MM.1S (cell line): ENCODE measurements around the gene DTX4.

ENCODE experiments used
- DNase-seq: peaks from one replicate; pipeline ENCODE4 v3.0.0-alpha.2; 2015
- H2AFZ ChIP-seq: fragments of 300-600 bp; sonication (generic); 2 replicates; pipeline ENCODE4 v1.6.0; 2016; ENCODE audit warnings: antibody characterized with exemption, low read length
- H3F3A ChIP-seq: fragments of 300-600 bp; sonication (generic); 2 replicates; pipeline ENCODE4 v1.6.1; 2016; ENCODE audit warnings: mild to moderate bottlenecking, antibody characterized with exemption, low read length, moderate library complexity, mixed read lengths; ENCODE audit not compliant: insufficient read depth
- H3K27ac ChIP-seq: fragments of 300-600 bp; sonication (generic); 2 replicates; pipeline ENCODE4 v1.5.1; 2016; ENCODE audit warnings: mild to moderate bottlenecking, low read length
- H3K27me3 ChIP-seq: fragments of 300-600 bp; sonication (generic); replicated peaks from 2 replicates; pipeline ENCODE4 v1.6.0; 2016; ENCODE audit warnings: low read length; ENCODE audit not compliant: insufficient read depth
- H3K36me3 ChIP-seq: fragments of 300-600 bp; sonication (generic); replicated peaks from 2 replicates; pipeline ENCODE4 v1.6.1; 2016; ENCODE audit warnings: mild to moderate bottlenecking, low read length, mixed read lengths; ENCODE audit not compliant: insufficient read depth
- H3K4me1 ChIP-seq: fragments of 300-600 bp; sonication (generic); 2 replicates; pipeline ENCODE4 v1.6.1; 2016; ENCODE audit warnings: low read length, mixed read lengths
- H3K4me2 ChIP-seq: fragments of 300-600 bp; sonication (generic); 2 replicates; pipeline ENCODE4 v1.6.0; 2016; ENCODE audit warnings: low read depth, low read length
- H3K4me3 ChIP-seq: fragments of 300-600 bp; sonication (generic); 2 replicates; pipeline ENCODE4 v1.5.1; 2016; ENCODE audit warnings: low read length, mixed read lengths
- H3K79me2 ChIP-seq: fragments of 300-600 bp; sonication (generic); 2 replicates; pipeline ENCODE4 v1.6.1; 2016; ENCODE audit warnings: mixed run types, low read length, mixed read lengths
- H3K9ac ChIP-seq: fragments of 300-600 bp; sonication (generic); 2 replicates; pipeline ENCODE4 v1.6.1; 2016; ENCODE audit warnings: low read length, mixed read lengths
- H3K9me2 ChIP-seq: fragments of 300-600 bp; sonication (generic); replicated peaks from 2 replicates; pipeline ENCODE4 v1.6.1; 2016; ENCODE audit warnings: mild to moderate bottlenecking, low read length, mixed read lengths; ENCODE audit not compliant: insufficient read depth
- H3K9me3 ChIP-seq: fragments of 300-600 bp; sonication (generic); replicated peaks from 2 replicates; pipeline ENCODE4 v1.6.1; 2016; ENCODE audit warnings: mild to moderate bottlenecking, low read length, mixed read lengths; ENCODE audit not compliant: insufficient read depth
- H4K20me1 ChIP-seq: fragments of 300-600 bp; sonication (generic); 2 replicates; pipeline ENCODE4 v1.6.1; 2016; ENCODE audit warnings: mild to moderate bottlenecking, low read length, moderate library complexity, mixed read lengths; ENCODE audit not compliant: insufficient read depth
- EZH2 ChIP-seq: fragments of 300-600 bp; sonication (generic); optimal IDR thresholded peaks from 2 replicates; pipeline ENCODE3; 2017; ENCODE audit warnings: low read depth, mild to moderate bottlenecking, antibody characterized with exemption, low read length, mixed read lengths
- EZH2phosphoT487 ChIP-seq: fragments of 300-600 bp; sonication (generic); IDR thresholded peaks from 2 replicates; pipeline ENCODE4 v1.6.1; 2018; ENCODE audit warnings: antibody characterized with exemption, low read length
- TF ChIP-seq, protein P1 (sequence below): fragments of 300-600 bp; sonication (generic); IDR thresholded peaks from 2 replicates; pipeline ENCODE4 v1.5.1; 2016; ENCODE audit warnings: antibody characterized with exemption, low read length, mixed read lengths

DTX4 gene

DNA sequence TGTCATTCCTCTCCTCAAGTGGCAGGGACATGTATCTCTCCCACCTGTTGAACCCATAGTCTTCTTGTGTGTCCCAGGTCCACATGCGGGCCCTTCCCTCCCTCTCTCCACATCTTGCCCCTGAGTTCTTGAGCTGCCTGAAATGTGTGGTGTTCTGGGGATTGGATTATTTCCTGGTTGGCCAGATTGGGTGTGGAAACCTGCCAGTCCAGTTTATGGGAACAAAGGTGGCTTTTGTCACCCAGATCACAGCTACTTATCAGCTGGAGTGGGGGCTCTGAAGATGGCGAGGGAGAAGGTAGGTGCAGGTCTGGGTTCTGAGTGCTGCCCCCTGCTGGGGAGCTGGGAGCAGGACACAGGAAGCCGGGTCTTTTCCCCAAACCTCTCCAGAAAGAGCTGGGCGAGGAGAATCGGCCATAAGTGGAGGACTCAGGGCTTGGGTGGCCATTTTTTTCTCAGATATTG, 14.2 kb downstream of the DTX4 start:
- Histone ChIP-seq H3K4me3 (no peak overlapping the region), H3K27ac (no peak overlapping the region), H3K27me3 (no peaks in the 10 kb centered on the region), H3F3A (no peaks in the 10 kb centered on the region), H3K9me3 (no peaks in the 10 kb centered on the region), H3K36me3 (no peaks in the 10 kb centered on the region), H3K4me2 (no peak overlapping the region), H3K4me1 (no peaks in the 10 kb centered on the region), H2AFZ (no peak overlapping the region), H3K79me2 (no peaks in the 10 kb centered on the region), H4K20me1 (no peaks in the 10 kb centered on the region), H3K9ac (no peak overlapping the region), H3K9me2 (no peaks in the 10 kb centered on the region)
- DNase-seq: no peak
- no peak for TF ChIP-seq EZH2
- TF ChIP-seq, protein P1, sequence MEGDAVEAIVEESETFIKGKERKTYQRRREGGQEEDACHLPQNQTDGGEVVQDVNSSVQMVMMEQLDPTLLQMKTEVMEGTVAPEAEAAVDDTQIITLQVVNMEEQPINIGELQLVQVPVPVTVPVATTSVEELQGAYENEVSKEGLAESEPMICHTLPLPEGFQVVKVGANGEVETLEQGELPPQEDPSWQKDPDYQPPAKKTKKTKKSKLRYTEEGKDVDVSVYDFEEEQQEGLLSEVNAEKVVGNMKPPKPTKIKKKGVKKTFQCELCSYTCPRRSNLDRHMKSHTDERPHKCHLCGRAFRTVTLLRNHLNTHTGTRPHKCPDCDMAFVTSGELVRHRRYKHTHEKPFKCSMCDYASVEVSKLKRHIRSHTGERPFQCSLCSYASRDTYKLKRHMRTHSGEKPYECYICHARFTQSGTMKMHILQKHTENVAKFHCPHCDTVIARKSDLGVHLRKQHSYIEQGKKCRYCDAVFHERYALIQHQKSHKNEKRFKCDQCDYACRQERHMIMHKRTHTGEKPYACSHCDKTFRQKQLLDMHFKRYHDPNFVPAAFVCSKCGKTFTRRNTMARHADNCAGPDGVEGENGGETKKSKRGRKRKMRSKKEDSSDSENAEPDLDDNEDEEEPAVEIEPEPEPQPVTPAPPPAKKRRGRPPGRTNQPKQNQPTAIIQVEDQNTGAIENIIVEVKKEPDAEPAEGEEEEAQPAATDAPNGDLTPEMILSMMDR: peak; percentile 56

DNA sequence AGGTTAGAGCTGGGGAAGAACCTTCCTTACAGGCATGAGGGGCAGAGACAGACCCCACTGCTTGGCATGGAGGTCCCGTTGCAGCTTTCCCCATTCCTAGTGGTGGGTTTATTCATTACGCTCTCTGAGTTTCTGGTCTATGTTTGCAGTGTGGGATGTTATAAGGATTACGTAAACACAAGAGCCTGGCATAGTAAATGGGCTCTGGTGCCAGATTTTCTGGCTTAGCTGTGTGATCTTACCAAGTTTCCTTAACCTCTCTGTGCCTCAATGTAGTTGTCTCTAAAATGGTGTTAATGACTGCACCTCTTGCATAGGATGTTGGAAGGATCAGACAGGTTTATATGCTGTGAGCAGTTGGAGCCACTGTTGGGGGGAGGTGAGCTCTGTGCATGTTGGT, 15.1 kb downstream of the DTX4 start:
- H3F3A ChIP-seq: no peaks in the 10 kb centered on the region
- H3K9me3 ChIP-seq: no peaks in the 10 kb centered on the region
- no peaks in the 10 kb centered on the region for H3K27me3 ChIP-seq
- H3K4me3 ChIP-seq: no peak overlapping the region
- H3K9me2 ChIP-seq: no peaks in the 10 kb centered on the region
- TF ChIP-seq, protein P1: no peak
- no peak for TF ChIP-seq EZH2
- TF ChIP-seq EZH2phosphoT487: no peak
- no peak overlapping the region for H3K9ac ChIP-seq
- H3K4me2 ChIP-seq: no peak overlapping the region
- H3K27ac ChIP-seq: no peak overlapping the region
- H3K36me3 ChIP-seq: no peaks in the 10 kb centered on the region
- H4K20me1 ChIP-seq: no peaks in the 10 kb centered on the region
- H2AFZ ChIP-seq: no peak overlapping the region
- no peak for DNase-seq
- no peaks in the 10 kb centered on the region for H3K79me2 ChIP-seq
- H3K4me1 ChIP-seq: no peaks in the 10 kb centered on the region

DNA sequence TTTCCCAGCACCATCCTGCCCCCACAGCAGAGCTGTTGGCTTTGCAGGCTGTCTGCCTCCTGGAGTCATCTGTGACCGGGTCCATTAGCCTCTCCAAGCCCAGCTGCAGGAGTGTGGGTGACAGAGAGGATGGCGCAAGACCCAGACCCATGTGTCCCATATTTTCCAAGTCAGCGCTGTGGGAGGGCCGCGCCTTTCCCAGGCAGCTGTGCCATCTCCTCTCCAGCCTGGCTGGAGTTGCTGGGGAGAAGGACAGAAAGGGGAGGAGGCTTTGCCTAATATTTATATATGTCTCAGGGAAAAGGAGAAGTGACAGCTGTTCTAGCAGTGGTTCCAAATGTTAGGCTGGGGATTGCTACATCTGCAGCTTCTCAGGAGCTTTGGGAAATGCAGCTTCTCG, 15.7 kb downstream of the DTX4 start:
- DNase-seq: no peak
- Histone ChIP-seq H3K4me2 (no peak overlapping the region), H3K27me3 (no peaks in the 10 kb centered on the region), H3K27ac (no peak overlapping the region), H3K9me3 (no peaks in the 10 kb centered on the region), H3K9ac (no peak overlapping the region), H3K36me3 (no peaks in the 10 kb centered on the region), H2AFZ (no peak overlapping the region), H3K4me3 (no peak overlapping the region), H3K79me2 (no peaks in the 10 kb centered on the region), H3K4me1 (no peaks in the 10 kb centered on the region), H4K20me1 (no peaks in the 10 kb centered on the region), H3K9me2 (no peaks in the 10 kb centered on the region), H3F3A (no peaks in the 10 kb centered on the region)
- TF ChIP-seq, protein P1: no peak
- no peak for TF ChIP-seq EZH2
- TF ChIP-seq EZH2phosphoT487: no peak

DNA sequence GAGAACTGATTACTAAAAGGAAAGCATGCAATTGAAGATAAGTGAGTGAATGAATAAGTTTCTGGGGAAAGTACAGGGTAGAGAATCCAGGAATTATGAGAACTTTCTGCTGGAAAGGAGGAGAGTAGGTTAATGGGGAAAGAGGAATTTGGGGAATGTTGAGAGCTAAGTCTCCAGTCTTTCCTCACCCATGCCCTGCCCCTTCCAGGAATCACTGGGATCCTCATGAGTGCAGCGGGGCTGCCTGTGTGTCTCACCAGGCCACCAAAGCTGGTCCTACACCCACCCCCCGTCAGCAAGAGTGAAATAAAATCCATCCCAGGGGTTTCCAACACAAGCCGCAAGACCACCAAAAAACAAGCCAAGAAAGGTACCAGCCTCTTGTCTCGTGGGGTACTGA, 17.0 kb downstream of the DTX4 start:
- Histone ChIP-seq H3K9ac (no peak overlapping the region), H4K20me1 (no peaks in the 10 kb centered on the region), H3K9me3 (no peaks in the 10 kb centered on the region), H3K4me1 (no peaks in the 10 kb centered on the region), H3K36me3 (no peaks in the 10 kb centered on the region), H3F3A (no peaks in the 10 kb centered on the region), H3K27ac (no peak overlapping the region), H3K9me2 (no peaks in the 10 kb centered on the region), H3K79me2 (no peaks in the 10 kb centered on the region), H3K27me3 (no peaks in the 10 kb centered on the region), H2AFZ (no peak overlapping the region), H3K4me2 (no peak overlapping the region), H3K4me3 (no peak overlapping the region)
- DNase-seq: no peak
- TF ChIP-seq EZH2 (no peak), EZH2phosphoT487 (no peak)
- TF ChIP-seq, protein P1: no peak
